ENCODE data around the gene SPAG4. TPM values are rescaled to one million over a fixed set of nuclear protein-coding genes. Genes with fewer than 3 reads are reported as not detected.
A peak's percentile ranks its signal among the peaks of the same experiment; 100 is the strongest.

SPAG4 gene
- total RNA-seq, 2 donors from 2014 or later = 17.9 to 22.1 TPM

GRCh38 chr20:35653893-35654292 lies 38.3 kb downstream of the SPAG4 start:
- H3K27ac ChIP-seq = no peak overlapping the region
- H3K36me3 ChIP-seq (replicated peaks in 1 of 2; ENCODE audit: insufficient read depth in 1 of 2, low read depth in 2 of 2) = peaks cover 0 to 14% of the 10 kb centered on the region in 2 donors
- ATAC-seq (no peak), DNase-seq (no peak)
- TF ChIP-seq CTCF (IDR thresholded peaks at IDR 0.05) (no peak), POLR2A (IDR thresholded peaks at IDR 0.05) (no peak)
- H3K9me3 ChIP-seq = no peaks in the 10 kb centered on the region
- 86 to 96% methylated on average over 4 of the region's 4 CpGs for WGBS, 2 donors
- intact Hi-C loops (cut with DNase I) = no loop called here
- H3K4me3 ChIP-seq = no peak overlapping the region
- no peaks in the 10 kb centered on the region for H3K27me3 ChIP-seq
- H3K4me1 ChIP-seq = peaks cover 23% of the 10 kb centered on the region

DNA sequence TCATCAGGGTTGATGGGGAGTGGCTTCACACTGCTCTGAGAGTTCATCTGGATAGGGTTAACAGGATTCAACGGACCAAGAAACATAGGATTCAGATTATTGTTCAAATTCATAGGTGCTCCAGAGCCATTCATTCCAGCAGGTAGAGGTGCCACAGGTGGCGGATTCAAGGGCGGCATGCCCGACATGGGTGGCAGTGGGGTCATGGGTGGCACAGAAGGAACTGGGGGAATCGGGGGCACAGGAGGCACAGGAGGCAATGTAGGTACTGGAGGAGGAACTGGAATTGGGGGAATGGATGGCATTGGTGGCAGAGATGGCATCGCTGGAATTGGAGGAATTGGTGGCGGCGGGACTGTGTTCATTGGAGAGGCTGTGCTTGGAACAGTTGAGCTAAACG lies 38.8 kb downstream of the SPAG4 start:
- TF ChIP-seq CTCF (IDR thresholded peaks at IDR 0.05) = no peak
- no peak for TF ChIP-seq POLR2A (IDR thresholded peaks at IDR 0.05)
- H3K9me3 ChIP-seq = no peaks in the 10 kb centered on the region
- WGBS, 2 donors = 94 to 98% methylated on average over 9 of the region's 9 CpGs
- peaks cover 27% of the 10 kb centered on the region for H3K4me1 ChIP-seq
- no peak for ATAC-seq
- intact Hi-C loops (cut with DNase I) = no loop called here
- H3K4me3 ChIP-seq = no peak overlapping the region
- peaks cover 0 to 14% of the 10 kb centered on the region in 2 donors for H3K36me3 ChIP-seq (replicated peaks in 1 of 2; ENCODE audit: insufficient read depth in 1 of 2, low read depth in 2 of 2)
- no peaks in the 10 kb centered on the region for H3K27me3 ChIP-seq
- H3K27ac ChIP-seq = no peak overlapping the region
- DNase-seq = no peak

- peaks cover 49% of the 10 kb centered on the region for H3K4me1 ChIP-seq
Observed at GRCh38 chr20:35657271-35657670, 41.6 kb downstream of the SPAG4 start.

DNA sequence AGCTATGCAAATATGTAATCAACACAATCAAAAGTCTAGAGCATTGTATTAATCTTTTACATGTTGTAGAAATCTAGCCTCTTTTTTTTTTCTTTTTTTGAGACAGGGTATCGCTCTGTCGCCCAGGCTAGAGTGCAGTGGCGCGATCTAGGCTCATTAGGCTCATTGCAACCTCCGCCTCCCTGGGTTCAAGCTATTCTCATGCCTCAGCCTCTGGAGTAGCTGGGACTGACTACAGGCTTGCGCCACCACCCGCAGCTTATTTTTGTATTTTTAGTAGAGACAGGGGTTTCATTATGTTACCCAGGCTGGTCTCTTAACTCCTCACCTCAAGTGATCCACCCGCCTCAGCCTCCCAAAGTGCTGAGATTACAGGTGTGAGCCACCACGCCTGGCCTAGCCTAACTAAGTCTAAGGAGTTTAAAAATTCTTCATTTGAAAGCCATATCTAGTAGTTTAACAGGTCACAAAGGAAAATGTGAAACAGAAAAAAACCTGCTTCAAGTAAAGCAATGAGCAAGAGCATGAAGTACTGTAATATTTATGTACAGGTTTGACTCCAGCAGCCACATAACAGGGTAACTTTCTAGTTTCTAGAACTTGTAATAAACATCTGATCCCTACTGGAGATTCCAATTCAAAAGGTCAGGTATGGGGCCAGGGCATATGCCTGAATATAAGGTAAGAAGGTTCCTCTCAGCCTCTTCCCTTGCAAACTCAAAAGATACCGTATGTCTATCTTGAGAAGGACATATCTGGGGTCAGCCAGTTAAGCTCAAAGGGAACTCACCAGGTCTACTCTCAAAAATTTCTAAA lies 44.7 kb downstream of the SPAG4 start:
- Histone ChIP-seq H3K4me1 (peaks cover 56% of the 10 kb centered on the region), H3K36me3 (replicated peaks in 1 of 2; ENCODE audit: insufficient read depth in 1 of 2, low read depth in 2 of 2) (no peaks in the 10 kb centered on the region), H3K4me3 (no peak overlapping the region), H3K27ac (no peak overlapping the region), H3K9me3 (no peaks in the 10 kb centered on the region), H3K27me3 (no peaks in the 10 kb centered on the region)
- intact Hi-C loops (cut with DNase I) = no loop called here
- TF ChIP-seq POLR2A (IDR thresholded peaks at IDR 0.05) (no peak), CTCF (IDR thresholded peaks at IDR 0.05) (no peak)
- ATAC-seq = no peak
- 89 to 90% methylated on average over 10 of the region's 10 CpGs for WGBS, 2 donors
- no peak for DNase-seq

More at GRCh38 chr20:35657271-35657670, 41.6 kb downstream of the SPAG4 start:
- no peaks in the 10 kb centered on the region for H3K27me3 ChIP-seq
- no peak overlapping the region for H3K27ac ChIP-seq
- ATAC-seq = no peak
- H3K4me3 ChIP-seq = no peak overlapping the region
- H3K9me3 ChIP-seq = no peaks in the 10 kb centered on the region
- intact Hi-C loops (cut with DNase I) = no loop called here
- TF ChIP-seq POLR2A (IDR thresholded peaks at IDR 0.05) = no peak
- TF ChIP-seq CTCF (IDR thresholded peaks at IDR 0.05) = no peak
- 8 to 17% methylated on average over 1 of the region's 1 CpG for WGBS, 2 donors
- no peak for DNase-seq
- H3K36me3 ChIP-seq (replicated peaks in 1 of 2; ENCODE audit: insufficient read depth in 1 of 2, low read depth in 2 of 2) = peaks cover 0 to 14% of the 10 kb centered on the region in 2 donors

DNA sequence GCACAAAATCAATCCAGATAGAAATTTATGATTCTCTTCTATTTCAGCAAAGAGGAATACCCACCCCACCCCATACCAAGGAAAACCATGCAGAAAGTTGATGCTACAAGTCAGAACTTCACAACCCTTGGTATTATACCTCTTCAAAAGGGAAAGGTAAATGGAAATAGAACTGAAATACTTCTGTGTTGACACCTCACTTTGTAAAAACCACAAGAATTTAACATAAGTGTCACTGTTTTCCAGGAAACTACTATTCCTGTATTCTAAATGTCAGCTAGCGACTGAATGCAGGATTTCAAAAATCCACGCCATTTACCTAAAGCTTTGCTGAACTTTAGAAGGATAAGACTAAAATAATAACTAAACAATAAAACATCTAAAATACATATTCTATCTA lies 45.4 kb downstream of the SPAG4 start:
- Histone ChIP-seq H3K27ac (peak overlapping the region in 1 of 4 donors; percentile 12), H3K36me3 (replicated peaks in 1 of 2; ENCODE audit: insufficient read depth in 1 of 2, low read depth in 2 of 2) (no peaks in the 10 kb centered on the region), H3K27me3 (no peaks in the 10 kb centered on the region), H3K4me1 (peaks cover 56% of the 10 kb centered on the region), H3K9me3 (no peaks in the 10 kb centered on the region), H3K4me3 (no peak overlapping the region)
- intact Hi-C loops (cut with DNase I) = no loop called here
- WGBS, 2 donors = 84 to 93% methylated on average over 2 of the region's 2 CpGs
- DNase-seq = no peak
- no peak for ATAC-seq
- no peak for TF ChIP-seq POLR2A (IDR thresholded peaks at IDR 0.05)
- TF ChIP-seq CTCF (IDR thresholded peaks at IDR 0.05) = no peak
